ENCODE results near the gene ZNF346.

The ZNF346 gene

DNA sequence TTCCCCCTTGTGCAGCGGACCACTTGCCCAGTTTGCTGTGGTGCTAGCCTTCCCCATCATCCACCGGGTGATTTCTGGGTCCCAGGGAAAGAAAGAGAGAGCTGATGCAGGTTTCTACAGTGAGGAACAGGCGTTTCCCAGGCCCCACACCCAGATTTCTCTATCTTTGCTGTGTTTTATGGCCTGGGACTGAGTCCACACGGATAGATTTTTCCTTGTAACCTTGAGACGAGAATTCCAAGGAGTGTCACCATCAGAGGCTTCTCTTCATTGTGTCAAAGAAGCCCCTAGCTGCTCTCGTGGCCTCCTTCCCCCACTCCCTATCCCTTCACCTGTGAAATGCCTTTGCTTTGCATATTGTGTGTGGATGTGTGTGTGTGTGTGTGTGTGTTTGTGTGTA lies 43.0 kb downstream of the ZNF346 start:
- H3K4me1 ChIP-seq, result peaks cover 2 to 12% (median 7%) of the 10 kb centered on the region in 10 experiments; a peak in 19 of 20 replicates
- H3K9ac ChIP-seq, result no peak overlapping the region
- H3K4me3 ChIP-seq, result no peak overlapping the region
- H3K36me3 ChIP-seq, result peaks cover 49 to 81% (median 66%) of the 10 kb centered on the region in 11 experiments
- no peaks in the 10 kb centered on the region for H3K27me3 ChIP-seq
- no peak overlapping the region for H3K4me2 ChIP-seq
- H3K27ac ChIP-seq, result no peak overlapping the region
- peaks cover 0 to 5% (median 0%) of the 10 kb centered on the region in 11 experiments; a peak in 1 of 22 replicates for H4K20me1 ChIP-seq
- no peak for TF ChIP-seq Cebpa-rat (IDR thresholded peaks at IDR 0.05)
- no peaks in the 10 kb centered on the region for H3K9me3 ChIP-seq (replicated peaks in 1 of 11)

- Histone ChIP-seq H3K4me1 (peaks cover 9 to 20% (median 11%) of the 10 kb centered on the region in 10 experiments), H3K4me2 (no peak overlapping the region), H3K27ac (no peak overlapping the region), H3K9me3 (replicated peaks in 1 of 11) (no peaks in the 10 kb centered on the region), H3K27me3 (no peaks in the 10 kb centered on the region), H3K36me3 (peaks cover 49 to 78% (median 64%) of the 10 kb centered on the region in 11 experiments), H4K20me1 (peaks cover 0 to 12% (median 0%) of the 10 kb centered on the region in 11 experiments; a peak in 3 of 22 replicates), H3K4me3 (no peak overlapping the region), H3K9ac (no peak overlapping the region)
- TF ChIP-seq Cebpa-rat (IDR thresholded peaks at IDR 0.05), result no peak
These were observed 43.7 kb downstream of the ZNF346 start for GRCh38 chr5:177066224-177066623.

- Histone ChIP-seq H3K9ac (peak overlapping the region in 1 of 11 experiments; percentile 38; a peak in 3 of 22 replicates), H3K4me3 (no peak overlapping the region), H3K36me3 (peaks cover 38 to 68% (median 51%) of the 10 kb centered on the region in 11 experiments), H3K27ac (no peak overlapping the region), H3K9me3 (replicated peaks in 1 of 11) (no peaks in the 10 kb centered on the region), H4K20me1 (peaks cover 0 to 8% (median 0%) of the 10 kb centered on the region in 11 experiments; a peak in 3 of 22 replicates), H3K4me2 (peak overlapping the region in 1 of 11 experiments; percentile 29; a peak in 1 of 22 replicates), H3K27me3 (no peaks in the 10 kb centered on the region), H3K4me1 (peaks cover 17 to 32% (median 24%) of the 10 kb centered on the region in 10 experiments)
- TF ChIP-seq Cebpa-rat (IDR thresholded peaks at IDR 0.05), result no peak
These were observed 45.0 kb downstream of the ZNF346 start for GRCh38 chr5:177067503-177067902.

GRCh38 chr5:177070536-177071191 lies 48.2 kb downstream of the ZNF346 start:
- Histone ChIP-seq H4K20me1 (peaks cover 0 to 8% (median 0%) of the 10 kb centered on the region in 11 experiments; a peak in 3 of 22 replicates), H3K36me3 (peaks cover 12 to 49% (median 20%) of the 10 kb centered on the region in 11 experiments; a peak in 20 of 22 replicates), H3K4me2 (peak overlapping the region; percentile 45 to 86 (median 60)), H3K27me3 (no peaks in the 10 kb centered on the region), H3K4me1 (peaks cover 18 to 36% (median 26%) of the 10 kb centered on the region in 10 experiments), H3K27ac (0 out of 22 replicates have a peak overlapping the region, but pooled peaks of 1 of the 11 experiments have one; percentile 26), H3K9ac (peak overlapping the region in 1 of 11 experiments; percentile 40; a peak in 3 of 22 replicates), H3K4me3 (no peak overlapping the region), H3K9me3 (replicated peaks in 1 of 11) (no peaks in the 10 kb centered on the region)
- TF ChIP-seq Cebpa-rat (IDR thresholded peaks at IDR 0.05), result no peak

GRCh38 chr5:177071666-177072385 lies 49.3 kb downstream of the ZNF346 start:
- H3K27ac ChIP-seq, result peak overlapping the region in 4 of 11 experiments; percentile 5 to 47 (median 32); a peak in 3 of 22 replicates
- H3K4me3 ChIP-seq, result no peak overlapping the region; a peak in 1 of 20 replicates
- peaks cover under 1 to 39% (median 9%) of the 10 kb centered on the region in 11 experiments; a peak in 13 of 22 replicates for H3K36me3 ChIP-seq
- peak overlapping the region in 9 of 11 experiments; percentile 2 to 56 (median 32); a peak in 9 of 22 replicates for H3K9ac ChIP-seq
- peaks cover 18 to 33% (median 26%) of the 10 kb centered on the region in 10 experiments for H3K4me1 ChIP-seq
- no peak for TF ChIP-seq Cebpa-rat (IDR thresholded peaks at IDR 0.05)
- H3K9me3 ChIP-seq (replicated peaks in 1 of 11), result no peaks in the 10 kb centered on the region
- H3K4me2 ChIP-seq, result peak overlapping the region; percentile 45 to 86 (median 65)
- peaks cover 0 to 8% (median 0%) of the 10 kb centered on the region in 11 experiments; a peak in 3 of 22 replicates for H4K20me1 ChIP-seq
- H3K27me3 ChIP-seq, result no peaks in the 10 kb centered on the region

DNA sequence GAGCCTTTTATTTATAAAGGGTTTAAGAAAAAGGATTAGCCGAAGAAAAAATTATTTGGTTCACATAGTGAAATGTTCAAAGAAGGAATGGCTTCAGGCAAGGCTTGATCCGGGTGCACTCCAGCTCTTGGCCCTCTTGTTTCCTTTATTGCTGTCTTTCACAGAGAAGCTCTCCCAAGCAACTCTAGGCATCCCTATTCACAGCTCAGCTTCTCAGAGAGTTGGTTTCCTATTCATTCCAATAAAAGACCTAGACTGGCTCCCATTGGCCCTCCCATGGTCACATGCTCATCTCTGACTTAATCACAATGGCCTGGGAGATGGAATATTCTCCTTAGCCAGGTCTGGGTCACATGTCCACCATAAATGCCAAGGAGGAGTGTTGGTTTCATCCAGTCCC lies 54.8 kb downstream of the ZNF346 start:
- H3K9ac ChIP-seq, result no peak overlapping the region
- H3K9me3 ChIP-seq (replicated peaks in 1 of 11), result no peaks in the 10 kb centered on the region
- H3K4me3 ChIP-seq, result no peak overlapping the region
- no peak for TF ChIP-seq Cebpa-rat (IDR thresholded peaks at IDR 0.05)
- peaks cover 1 to 14% (median 11%) of the 10 kb centered on the region in 10 experiments; a peak in 19 of 20 replicates for H3K4me1 ChIP-seq
- peaks cover 0 to 15% (median 4%) of the 10 kb centered on the region in 11 experiments; a peak in 8 of 22 replicates for H3K36me3 ChIP-seq
- no peak overlapping the region for H3K27ac ChIP-seq
- H3K4me2 ChIP-seq, result no peak overlapping the region
- no peaks in the 10 kb centered on the region for H3K27me3 ChIP-seq
- H4K20me1 ChIP-seq, result no peaks in the 10 kb centered on the region

DNA sequence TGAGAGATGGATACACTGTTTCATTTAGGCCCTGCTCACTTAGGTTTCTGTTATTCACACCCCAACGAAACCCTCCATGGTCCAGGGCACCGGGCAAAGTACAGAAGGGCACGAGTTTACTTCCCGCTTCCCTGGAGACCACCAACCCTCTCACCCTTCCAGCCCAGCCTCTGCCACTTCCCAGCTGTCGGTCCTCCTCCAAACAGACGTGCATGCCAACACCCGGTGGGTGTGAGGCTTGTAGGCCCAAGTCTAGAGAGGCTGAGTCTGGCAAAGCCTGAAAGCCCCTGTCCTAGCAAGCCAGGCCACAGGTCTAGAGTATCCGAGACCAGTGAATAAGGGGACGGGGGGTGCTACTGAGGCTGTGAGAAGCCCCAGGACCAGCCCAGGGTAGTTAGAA lies 57.1 kb downstream of the ZNF346 start:
- no peaks in the 10 kb centered on the region for H4K20me1 ChIP-seq
- H3K4me2 ChIP-seq, result peak overlapping the region in 5 of 11 experiments; percentile 2 to 39 (median 7); a peak in 4 of 22 replicates
- peaks cover 0 to 18% (median 9%) of the 10 kb centered on the region in 10 experiments; a peak in 17 of 20 replicates for H3K4me1 ChIP-seq
- H3K4me3 ChIP-seq, result no peak overlapping the region
- H3K9ac ChIP-seq, result no peak overlapping the region
- H3K9me3 ChIP-seq (replicated peaks in 1 of 11), result no peaks in the 10 kb centered on the region
- H3K27me3 ChIP-seq, result no peaks in the 10 kb centered on the region
- H3K36me3 ChIP-seq, result peaks cover 0 to 5% (median 0%) of the 10 kb centered on the region in 11 experiments; a peak in 1 of 22 replicates
- peak overlapping the region in 1 of 11 experiments; percentile 21; a peak in 1 of 22 replicates for H3K27ac ChIP-seq
- TF ChIP-seq Cebpa-rat (IDR thresholded peaks at IDR 0.05), result no peak

GRCh38 chr5:177080265-177080664 lies 57.8 kb downstream of the ZNF346 start:
- peaks cover 0 to 24% (median 15%) of the 10 kb centered on the region in 10 experiments; a peak in 18 of 20 replicates for H3K4me1 ChIP-seq
- H3K4me3 ChIP-seq, result no peak overlapping the region
- H3K36me3 ChIP-seq, result peaks cover 0 to 4% (median 0%) of the 10 kb centered on the region in 11 experiments; a peak in 1 of 22 replicates
- H3K4me2 ChIP-seq, result no peak overlapping the region
- H3K27me3 ChIP-seq, result no peaks in the 10 kb centered on the region
- H3K27ac ChIP-seq, result no peak overlapping the region
- H3K9ac ChIP-seq, result no peak overlapping the region
- no peak for TF ChIP-seq Cebpa-rat (IDR thresholded peaks at IDR 0.05)
- H4K20me1 ChIP-seq, result 0 out of 22 replicates have a peak, but pooled peaks cover 0 to under 1% (median 0%) of the 10 kb centered on the region in 11 experiments
- no peaks in the 10 kb centered on the region for H3K9me3 ChIP-seq (replicated peaks in 1 of 11)

Data from BLaER1 treated with 17β-estradiol and CSF1 and Interleukin-3, amounts not matched to agents 10 nM and 100 nM (cell line).